ENCODE data around the gene TMEM120B. TPM values are rescaled to one million over a fixed set of nuclear protein-coding genes. Genes with fewer than 3 reads are reported as not detected.
"Not testable (repeated sequence)": the region's sequence is repeated elsewhere in the genome, so short reads cannot be mapped to it uniquely, and the experiment has no call there.

TMEM120B gene
- total RNA-seq, 1 experiment from 2014 or later = 14.2 TPM

GRCh38 chr12:121693155-121693687 is 19.3 kb upstream of the TMEM120B start:
- CTCF ChIA-PET = interaction anchor here (0.6 to 2.6 kb wide), 9 partner anchors 11 to 760 kb away, joined by 3 to 16 read pairs (median 4); partner anchors contain the start of gene RHOF
- POLR2A ChIA-PET = interaction anchor here (0.6 to 1.4 kb wide), 2 partner anchors 108 kb away, joined by 3 to 5 read pairs; no protein-coding TSS in a partner anchor

GRCh38 chr12:121697093-121697698 is 15.4 kb upstream of the TMEM120B start:
- H3K27ac Mint-ChIP-seq (ENCODE audit: low read depth, unreplicated experiment) = no peak overlapping the region
- POLR2A ChIA-PET = interaction anchor here (0.7 to 1.0 kb wide), 2 partner anchors 100 to 106 kb away, joined by 3 read pairs; no protein-coding TSS in a partner anchor
- no peaks in the 10 kb centered on the region for H3K9me3 Mint-ChIP-seq (ENCODE audit: unreplicated experiment)
- peak; percentile 61 for DNase-seq (ENCODE audit: unreplicated experiment)
- H3K4me3 Mint-ChIP-seq (ENCODE audit: unreplicated experiment) = no peak overlapping the region
- no peaks in the 10 kb centered on the region for H3K36me3 Mint-ChIP-seq (ENCODE audit: insufficient read depth, unreplicated experiment)
- BruUV-seq (replicated peaks) = no TSS peak
- TF ChIP-seq, protein P1, sequence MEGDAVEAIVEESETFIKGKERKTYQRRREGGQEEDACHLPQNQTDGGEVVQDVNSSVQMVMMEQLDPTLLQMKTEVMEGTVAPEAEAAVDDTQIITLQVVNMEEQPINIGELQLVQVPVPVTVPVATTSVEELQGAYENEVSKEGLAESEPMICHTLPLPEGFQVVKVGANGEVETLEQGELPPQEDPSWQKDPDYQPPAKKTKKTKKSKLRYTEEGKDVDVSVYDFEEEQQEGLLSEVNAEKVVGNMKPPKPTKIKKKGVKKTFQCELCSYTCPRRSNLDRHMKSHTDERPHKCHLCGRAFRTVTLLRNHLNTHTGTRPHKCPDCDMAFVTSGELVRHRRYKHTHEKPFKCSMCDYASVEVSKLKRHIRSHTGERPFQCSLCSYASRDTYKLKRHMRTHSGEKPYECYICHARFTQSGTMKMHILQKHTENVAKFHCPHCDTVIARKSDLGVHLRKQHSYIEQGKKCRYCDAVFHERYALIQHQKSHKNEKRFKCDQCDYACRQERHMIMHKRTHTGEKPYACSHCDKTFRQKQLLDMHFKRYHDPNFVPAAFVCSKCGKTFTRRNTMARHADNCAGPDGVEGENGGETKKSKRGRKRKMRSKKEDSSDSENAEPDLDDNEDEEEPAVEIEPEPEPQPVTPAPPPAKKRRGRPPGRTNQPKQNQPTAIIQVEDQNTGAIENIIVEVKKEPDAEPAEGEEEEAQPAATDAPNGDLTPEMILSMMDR (IDR thresholded peaks at IDR 0.05; ENCODE audit: unreplicated experiment) = peak; percentile 54
- no peaks in the 10 kb centered on the region for H3K27me3 Mint-ChIP-seq (ENCODE audit: insufficient read depth, unreplicated experiment)
- CTCF ChIA-PET = interaction anchor here (0.6 to 7.0 kb wide), 10 partner anchors 11 to 307 kb away, joined by 3 to 110 read pairs (median 4); partner anchors contain the start of gene RHOF
- intact Hi-C loops (cut with micrococcal nuclease) = loop anchor here (1.0 to 2.0 kb wide), 3 partner anchors 76 to 192 kb away; partner anchors contain the start of gene PSMD9
- H3K4me1 Mint-ChIP-seq (ENCODE audit: insufficient read depth, unreplicated experiment) = no peaks in the 10 kb centered on the region

More at GRCh38 chr12:121693155-121693687, 19.3 kb upstream of the TMEM120B start:
- no TSS peak for BruUV-seq (replicated peaks)
- no peaks in the 10 kb centered on the region for H3K9me3 Mint-ChIP-seq (ENCODE audit: unreplicated experiment)
- no peaks in the 10 kb centered on the region for H3K27me3 Mint-ChIP-seq (ENCODE audit: insufficient read depth, unreplicated experiment)
- TF ChIP-seq, protein P1 (IDR thresholded peaks at IDR 0.05; ENCODE audit: unreplicated experiment) = no peak
- H3K4me3 Mint-ChIP-seq (ENCODE audit: unreplicated experiment) = no peak overlapping the region
- intact Hi-C loops (cut with micrococcal nuclease) = no loop called here
- no peak for DNase-seq (ENCODE audit: unreplicated experiment)
- H3K27ac Mint-ChIP-seq (ENCODE audit: low read depth, unreplicated experiment) = no peak overlapping the region
- no peaks in the 10 kb centered on the region for H3K36me3 Mint-ChIP-seq (ENCODE audit: insufficient read depth, unreplicated experiment)
- H3K4me1 Mint-ChIP-seq (ENCODE audit: insufficient read depth, unreplicated experiment) = peaks cover 5% of the 10 kb centered on the region

DNA sequence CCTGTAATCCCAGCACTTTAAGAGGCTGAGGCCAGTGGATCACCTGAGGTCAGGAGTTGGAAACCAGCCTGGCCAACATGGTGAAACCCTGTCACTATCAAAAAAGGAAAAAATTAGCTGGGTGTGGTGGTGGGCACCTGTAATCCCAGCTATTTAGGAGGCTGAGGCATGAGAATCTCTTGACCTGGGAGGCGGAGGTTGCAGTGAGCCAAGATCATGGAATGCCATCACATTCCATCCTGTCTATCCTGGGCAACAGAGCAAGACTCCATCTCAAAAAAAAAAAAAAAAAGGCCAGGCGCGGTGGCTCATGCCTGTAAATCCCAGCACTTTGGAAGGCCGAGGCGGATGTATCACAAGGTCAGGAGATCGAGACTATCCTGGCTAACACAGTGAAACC is 14.7 kb upstream of the TMEM120B start:
- H3K4me3 Mint-ChIP-seq (ENCODE audit: unreplicated experiment); H3K27me3 Mint-ChIP-seq (ENCODE audit: insufficient read depth, unreplicated experiment); BruUV-seq (replicated peaks); DNase-seq (ENCODE audit: unreplicated experiment); H3K4me1 Mint-ChIP-seq (ENCODE audit: insufficient read depth, unreplicated experiment); H3K36me3 Mint-ChIP-seq (ENCODE audit: insufficient read depth, unreplicated experiment); H3K27ac Mint-ChIP-seq (ENCODE audit: low read depth, unreplicated experiment); H3K9me3 Mint-ChIP-seq (ENCODE audit: unreplicated experiment): not testable (repeated sequence)
- POLR2A ChIA-PET = interaction anchor here (1.0 kb wide), 1 partner anchor 105 kb away, joined by 3 read pairs; no protein-coding TSS in a partner anchor
- intact Hi-C loops (cut with micrococcal nuclease) = loop anchor here (1.0 to 2.0 kb wide), 3 partner anchors 75 to 191 kb away; partner anchors contain the start of gene PSMD9
- CTCF ChIA-PET = interaction anchor here (0.6 to 7.0 kb wide), 8 partner anchors 10 to 113 kb away, joined by 3 to 110 read pairs (median 4); partner anchors contain the start of gene RHOF

GRCh38 chr12:121701667-121702277 is 10.8 kb upstream of the TMEM120B start:
- DNase-seq (ENCODE audit: unreplicated experiment) = no peak
- intact Hi-C loops (cut with micrococcal nuclease) = no loop called here
- Mint-ChIP-seq H3K4me1 (ENCODE audit: insufficient read depth, unreplicated experiment) (no peaks in the 10 kb centered on the region), H3K27me3 (ENCODE audit: insufficient read depth, unreplicated experiment) (no peaks in the 10 kb centered on the region), H3K9me3 (ENCODE audit: unreplicated experiment) (peaks cover 7% of the 10 kb centered on the region), H3K36me3 (ENCODE audit: insufficient read depth, unreplicated experiment) (no peaks in the 10 kb centered on the region), H3K27ac (ENCODE audit: low read depth, unreplicated experiment) (no peak overlapping the region), H3K4me3 (ENCODE audit: unreplicated experiment) (no peak overlapping the region)
- TF ChIP-seq, protein P1 (IDR thresholded peaks at IDR 0.05; ENCODE audit: unreplicated experiment) = no peak
- CTCF ChIA-PET = interaction anchor here (0.6 to 7.0 kb wide), 14 partner anchors 9 to 525 kb away, joined by 3 to 110 read pairs (median 4); partner anchors contain the start of gene RHOF
- POLR2A ChIA-PET = interaction anchor here (0.6 to 3.5 kb wide), 8 partner anchors 9 to 1428 kb away, joined by 3 to 21 read pairs (median 3); partner anchors contain the start of gene TMEM120B
- BruUV-seq (replicated peaks) = no TSS peak
